Right atrium auricular region (tissue), 2 donors: ENCODE data around the gene PUS10. TPM values are rescaled to one million over a fixed set of nuclear protein-coding genes. Genes with fewer than 3 reads are reported as not detected.

Experiments
- DNase-seq: peaks from one replicate; pipeline ENCODE4 v3.0.0-alpha.2; 2019; ENCODE audit warnings: low spot score
- H3K27ac ChIP-seq, 2 donors: fragments of 200-600 bp; sonication (generic); 1 replicate in 1 of 2; 2 replicates in 1 of 2; pipeline ENCODE4 v1.5.1; 2016 to 2019
- H3K27me3 ChIP-seq, 2 donors: fragments of 200-600 bp; sonication (generic); one replicate each; pipeline versions ENCODE4 v1.5.1 to v1.6.0; 2017 to 2019
- H3K36me3 ChIP-seq: fragments of 200-600 bp; sonication (generic); one replicate; pipeline ENCODE4 v1.5.1; 2016
- H3K4me1 ChIP-seq, 2 donors: fragments of 200-600 bp; sonication (generic); one replicate each; pipeline versions ENCODE4 v1.5.1 to v1.6.0; 2017 to 2019
- H3K4me3 ChIP-seq, 2 donors: fragments of 200-600 bp; sonication (generic); 1 replicate in 1 of 2; 2 replicates in 1 of 2; pipeline ENCODE4 v1.5.1; 2017 to 2019; ENCODE audit warnings: mild to moderate bottlenecking in 1 of 2, moderate library complexity in 1 of 2
- H3K9me3 ChIP-seq, 2 donors: fragments of 200-600 bp; sonication (generic); one replicate each; pipeline ENCODE4 v1.5.1; 2019
- CTCF ChIP-seq, 2 donors: fragments of 200-600 bp; sonication (generic); IDR thresholded peaks; one replicate each; pipeline ENCODE4 v1.5.1; 2019; ENCODE audit warnings: antibody characterized with exemption in 2 of 2
- total RNA-seq, 2 donors: library from RNA; depleted of rRNA; stranded (reverse); fragments of >200 nt; gene quantifications; one replicate each; pipeline ENCODE4 v1.1.0, GENCODE V29; 2016

Gene PUS10
- total RNA-seq, 2 donors from 2014 or later, result 1.8 to 4.6 TPM

GRCh38 chr2:60948161-60948560, 69.9 kb downstream of the PUS10 start:
- Histone ChIP-seq H3K27me3 (no peaks in the 10 kb centered on the region), H3K36me3 (peaks cover 4% of the 10 kb centered on the region), H3K9me3 (no peaks in the 10 kb centered on the region), H3K4me1 (no peaks in the 10 kb centered on the region), H3K4me3 (no peak overlapping the region), H3K27ac (no peak overlapping the region)
- TF ChIP-seq CTCF (IDR thresholded peaks at IDR 0.05), result no peak
- DNase-seq, result no peak

- Histone ChIP-seq H3K4me1 (no peaks in the 10 kb centered on the region), H3K27ac (no peak overlapping the region), H3K27me3 (no peaks in the 10 kb centered on the region), H3K36me3 (no peaks in the 10 kb centered on the region), H3K9me3 (no peaks in the 10 kb centered on the region), H3K4me3 (no peak overlapping the region)
- no peak for TF ChIP-seq CTCF (IDR thresholded peaks at IDR 0.05)
- no peak for DNase-seq
Measured at GRCh38 chr2:60947056-60947455, 71.0 kb downstream of the PUS10 start.

- no peaks in the 10 kb centered on the region for H3K36me3 ChIP-seq
- no peaks in the 10 kb centered on the region for H3K27me3 ChIP-seq
- no peak overlapping the region for H3K4me3 ChIP-seq
- no peak for DNase-seq
- H3K4me1 ChIP-seq, result no peaks in the 10 kb centered on the region
- H3K9me3 ChIP-seq, result no peaks in the 10 kb centered on the region
- TF ChIP-seq CTCF (IDR thresholded peaks at IDR 0.05), result no peak
- H3K27ac ChIP-seq, result no peak overlapping the region
Measured at GRCh38 chr2:60945341-60945740, 72.7 kb downstream of the PUS10 start.

- Histone ChIP-seq H3K9me3 (no peaks in the 10 kb centered on the region), H3K27me3 (no peaks in the 10 kb centered on the region), H3K27ac (no peak overlapping the region), H3K4me3 (no peak overlapping the region), H3K36me3 (no peaks in the 10 kb centered on the region), H3K4me1 (no peaks in the 10 kb centered on the region)
- TF ChIP-seq CTCF (IDR thresholded peaks at IDR 0.05), result no peak
- no peak for DNase-seq
Measured at GRCh38 chr2:60939622-60940021, 78.4 kb downstream of the PUS10 start.

- H3K36me3 ChIP-seq, result no peaks in the 10 kb centered on the region
- DNase-seq, result no peak
- H3K27me3 ChIP-seq, result no peaks in the 10 kb centered on the region
- no peaks in the 10 kb centered on the region for H3K9me3 ChIP-seq
- no peak for TF ChIP-seq CTCF (IDR thresholded peaks at IDR 0.05)
- peaks cover 0 to 4% of the 10 kb centered on the region in 2 donors for H3K4me1 ChIP-seq
- H3K4me3 ChIP-seq, result no peak overlapping the region
- no peak overlapping the region for H3K27ac ChIP-seq
Measured at GRCh38 chr2:60938301-60938700, 79.8 kb downstream of the PUS10 start.

- H3K4me1 ChIP-seq, result peaks cover 0 to 4% of the 10 kb centered on the region in 2 donors
- no peak for TF ChIP-seq CTCF (IDR thresholded peaks at IDR 0.05)
- no peaks in the 10 kb centered on the region for H3K27me3 ChIP-seq
- H3K27ac ChIP-seq, result no peak overlapping the region
- no peaks in the 10 kb centered on the region for H3K36me3 ChIP-seq
- no peak for DNase-seq
- H3K9me3 ChIP-seq, result no peaks in the 10 kb centered on the region
- no peak overlapping the region for H3K4me3 ChIP-seq
Measured at GRCh38 chr2:60936757-60937156, 81.3 kb downstream of the PUS10 start.
